ENCODE results near the gene SLC4A1. TPM values are rescaled to one million over a fixed set of nuclear protein-coding genes. Genes with fewer than 3 reads are reported as not detected.

Gene SLC4A1
- total RNA-seq, 2 experiments from 2014 or later, result not detected

GRCh38 chr17:44260296-44260695 lies 7.6 kb downstream of the SLC4A1 start:
- no peaks in the 10 kb centered on the region for H3K36me3 Mint-ChIP-seq (ENCODE audit: low read depth)
- POLR2A ChIA-PET, result no interaction called here
- CTCF ChIA-PET, result no interaction called here
- H3K27me3 Mint-ChIP-seq, result peaks cover 5% of the 10 kb centered on the region
- H3K4me1 Mint-ChIP-seq, result no peaks in the 10 kb centered on the region
- H3K9me3 Mint-ChIP-seq, result no peaks in the 10 kb centered on the region
- no peak overlapping the region for H3K4me3 Mint-ChIP-seq
- H3K27ac Mint-ChIP-seq, result no peak overlapping the region
- no peak for DNase-seq

GRCh38 chr17:44258811-44259351 lies 9.1 kb downstream of the SLC4A1 start:
- H3K27me3 Mint-ChIP-seq, result peaks cover 5% of the 10 kb centered on the region
- no peaks in the 10 kb centered on the region for H3K36me3 Mint-ChIP-seq (ENCODE audit: low read depth)
- ChIA-PET CTCF (interaction anchor here (0.6 kb wide), 1 partner anchor 50 kb away, joined by 3 read pairs; no protein-coding TSS in a partner anchor), POLR2A (no interaction called here)
- H3K9me3 Mint-ChIP-seq, result no peaks in the 10 kb centered on the region
- H3K4me1 Mint-ChIP-seq, result no peaks in the 10 kb centered on the region
- no peak for DNase-seq
- H3K4me3 Mint-ChIP-seq, result no peak overlapping the region
- H3K27ac Mint-ChIP-seq, result no peak overlapping the region

- no peak overlapping the region for H3K27ac Mint-ChIP-seq
- no peaks in the 10 kb centered on the region for H3K4me1 Mint-ChIP-seq
- POLR2A ChIA-PET, result no interaction called here
- H3K4me3 Mint-ChIP-seq, result no peak overlapping the region
- peaks cover 5% of the 10 kb centered on the region for H3K27me3 Mint-ChIP-seq
- no peak for DNase-seq
- CTCF ChIA-PET, result interaction anchor here (0.6 kb wide), 1 partner anchor 49 kb away, joined by 3 read pairs; no protein-coding TSS in a partner anchor
- H3K9me3 Mint-ChIP-seq, result no peaks in the 10 kb centered on the region
- no peaks in the 10 kb centered on the region for H3K36me3 Mint-ChIP-seq (ENCODE audit: low read depth)
These were observed 9.8 kb downstream of the SLC4A1 start for GRCh38 chr17:44257815-44258760.

- POLR2A ChIA-PET, result no interaction called here
These were observed 11.3 kb downstream of the SLC4A1 start for GRCh38 chr17:44256671-44257070.

GRCh38 chr17:44255915-44256314 lies 12.0 kb downstream of the SLC4A1 start:
- ChIA-PET CTCF (no interaction called here), POLR2A (no interaction called here)
- no peaks in the 10 kb centered on the region for H3K4me1 Mint-ChIP-seq
- no peak overlapping the region for H3K4me3 Mint-ChIP-seq
- H3K27ac Mint-ChIP-seq, result no peak overlapping the region
- DNase-seq, result no peak
- H3K27me3 Mint-ChIP-seq, result peaks cover 5% of the 10 kb centered on the region
- no peaks in the 10 kb centered on the region for H3K36me3 Mint-ChIP-seq (ENCODE audit: low read depth)
- H3K9me3 Mint-ChIP-seq, result no peaks in the 10 kb centered on the region

More at GRCh38 chr17:44256671-44257070, 11.3 kb downstream of the SLC4A1 start:
- no peak for DNase-seq
- CTCF ChIA-PET, result no interaction called here
- Mint-ChIP-seq H3K9me3 (no peaks in the 10 kb centered on the region), H3K27ac (no peak overlapping the region), H3K4me3 (no peak overlapping the region), H3K27me3 (peaks cover 5% of the 10 kb centered on the region), H3K4me1 (no peaks in the 10 kb centered on the region), H3K36me3 (ENCODE audit: low read depth) (no peaks in the 10 kb centered on the region)

GRCh38 chr17:44254361-44255095 lies 13.4 kb downstream of the SLC4A1 start:
- Mint-ChIP-seq H3K27me3 (peaks cover 5% of the 10 kb centered on the region), H3K9me3 (no peaks in the 10 kb centered on the region), H3K4me3 (no peak overlapping the region), H3K27ac (no peak overlapping the region), H3K4me1 (peaks cover 2% of the 10 kb centered on the region), H3K36me3 (ENCODE audit: low read depth) (no peaks in the 10 kb centered on the region)
- ChIA-PET CTCF (no interaction called here), POLR2A (no interaction called here)
- DNase-seq, result no peak

- Mint-ChIP-seq H3K27ac (no peak overlapping the region), H3K36me3 (ENCODE audit: low read depth) (no peaks in the 10 kb centered on the region), H3K4me3 (no peak overlapping the region), H3K9me3 (no peaks in the 10 kb centered on the region), H3K4me1 (peaks cover 12% of the 10 kb centered on the region), H3K27me3 (peaks cover 5% of the 10 kb centered on the region)
- ChIA-PET CTCF (no interaction called here), POLR2A (interaction anchor here (0.6 kb wide), 1 partner anchor 1065 kb away, joined by 3 read pairs; no protein-coding TSS in a partner anchor)
- DNase-seq, result no peak
These were observed 14.9 kb downstream of the SLC4A1 start for GRCh38 chr17:44253006-44253405.

- CTCF ChIA-PET, result no interaction called here
- Mint-ChIP-seq H3K4me3 (no peak overlapping the region), H3K36me3 (ENCODE audit: low read depth) (no peaks in the 10 kb centered on the region), H3K9me3 (no peaks in the 10 kb centered on the region), H3K27ac (no peak overlapping the region), H3K4me1 (peaks cover 28% of the 10 kb centered on the region), H3K27me3 (peaks cover 4% of the 10 kb centered on the region)
- POLR2A ChIA-PET, result no interaction called here
- DNase-seq, result no peak
These were observed 16.9 kb downstream of the SLC4A1 start for GRCh38 chr17:44251062-44251461.

GRCh38 chr17:44249501-44250246 lies 18.3 kb downstream of the SLC4A1 start:
- CTCF ChIA-PET, result interaction anchor here (0.5 kb wide), 1 partner anchor 223 kb away, joined by 3 read pairs; no protein-coding TSS in a partner anchor
- POLR2A ChIA-PET, result no interaction called here
- Mint-ChIP-seq H3K27me3 (no peaks in the 10 kb centered on the region), H3K36me3 (ENCODE audit: low read depth) (no peaks in the 10 kb centered on the region), H3K9me3 (no peaks in the 10 kb centered on the region), H3K4me1 (peaks cover 37% of the 10 kb centered on the region), H3K4me3 (no peak overlapping the region), H3K27ac (no peak overlapping the region)
- no peak for DNase-seq

GRCh38 chr17:44247876-44248736 lies 19.8 kb downstream of the SLC4A1 start:
- no peak for DNase-seq
- ChIA-PET POLR2A (no interaction called here), CTCF (no interaction called here)
- Mint-ChIP-seq H3K4me1 (peaks cover 37% of the 10 kb centered on the region), H3K27ac (no peak overlapping the region), H3K4me3 (no peak overlapping the region), H3K27me3 (no peaks in the 10 kb centered on the region), H3K36me3 (ENCODE audit: low read depth) (no peaks in the 10 kb centered on the region), H3K9me3 (no peaks in the 10 kb centered on the region)

GRCh38 chr17:44247440-44247841 lies 20.5 kb downstream of the SLC4A1 start:
- no peak for DNase-seq
- Mint-ChIP-seq H3K9me3 (no peaks in the 10 kb centered on the region), H3K27ac (no peak overlapping the region), H3K4me1 (peaks cover 37% of the 10 kb centered on the region), H3K27me3 (no peaks in the 10 kb centered on the region), H3K4me3 (no peak overlapping the region), H3K36me3 (ENCODE audit: low read depth) (no peaks in the 10 kb centered on the region)
- CTCF ChIA-PET, result interaction anchor here (1.0 kb wide), 1 partner anchor 26 kb away, joined by 3 read pairs; no protein-coding TSS in a partner anchor
- POLR2A ChIA-PET, result interaction anchor here (0.7 to 2.4 kb wide), 3 partner anchors 26 to 35 kb away, joined by 3 to 26 read pairs (median 3); no protein-coding TSS in a partner anchor

GRCh38 chr17:44241106-44241624 lies 26.8 kb downstream of the SLC4A1 start:
- Mint-ChIP-seq H3K36me3 (ENCODE audit: low read depth) (no peaks in the 10 kb centered on the region), H3K27ac (no peak overlapping the region), H3K9me3 (no peaks in the 10 kb centered on the region), H3K27me3 (peaks cover 2% of the 10 kb centered on the region), H3K4me1 (peaks cover 10% of the 10 kb centered on the region), H3K4me3 (no peak overlapping the region)
- DNase-seq, result no peak
- POLR2A ChIA-PET, result no interaction called here
- CTCF ChIA-PET, result no interaction called here

Measured in activated CD4-positive, alpha-beta memory T cell treated with anti-CD3 and anti-CD28 coated beads, Interleukin-2, amount 10 ng/mL, durations not matched to agents 7 days and 5 days (primary cell).